ENCODE data around the gene GRID1. TPM values are rescaled to one million over a fixed set of nuclear protein-coding genes. Genes with fewer than 3 reads are reported as not detected.

Gene GRID1
- total RNA-seq, 4 donors from 2014 or later: 0.03 to 2.7 (median 0.49) TPM

- Histone ChIP-seq H3K4me1 (no peaks in the 10 kb centered on the region), H3K27ac (no peak overlapping the region), H3K27me3 (no peaks in the 10 kb centered on the region), H3K4me3 (no peak overlapping the region), H3K9me3 (no peaks in the 10 kb centered on the region), H3K36me3 (no peaks in the 10 kb centered on the region)
- intact Hi-C loops (cut with DNase I): no loop called here
- WGBS, 2 donors: 43 to 83% methylated on average over 1 of the region's 1 CpG
- no peak for DNase-seq
- TF ChIP-seq POLR2A (IDR thresholded peaks at IDR 0.05): no peak
- TF ChIP-seq, protein P1, sequence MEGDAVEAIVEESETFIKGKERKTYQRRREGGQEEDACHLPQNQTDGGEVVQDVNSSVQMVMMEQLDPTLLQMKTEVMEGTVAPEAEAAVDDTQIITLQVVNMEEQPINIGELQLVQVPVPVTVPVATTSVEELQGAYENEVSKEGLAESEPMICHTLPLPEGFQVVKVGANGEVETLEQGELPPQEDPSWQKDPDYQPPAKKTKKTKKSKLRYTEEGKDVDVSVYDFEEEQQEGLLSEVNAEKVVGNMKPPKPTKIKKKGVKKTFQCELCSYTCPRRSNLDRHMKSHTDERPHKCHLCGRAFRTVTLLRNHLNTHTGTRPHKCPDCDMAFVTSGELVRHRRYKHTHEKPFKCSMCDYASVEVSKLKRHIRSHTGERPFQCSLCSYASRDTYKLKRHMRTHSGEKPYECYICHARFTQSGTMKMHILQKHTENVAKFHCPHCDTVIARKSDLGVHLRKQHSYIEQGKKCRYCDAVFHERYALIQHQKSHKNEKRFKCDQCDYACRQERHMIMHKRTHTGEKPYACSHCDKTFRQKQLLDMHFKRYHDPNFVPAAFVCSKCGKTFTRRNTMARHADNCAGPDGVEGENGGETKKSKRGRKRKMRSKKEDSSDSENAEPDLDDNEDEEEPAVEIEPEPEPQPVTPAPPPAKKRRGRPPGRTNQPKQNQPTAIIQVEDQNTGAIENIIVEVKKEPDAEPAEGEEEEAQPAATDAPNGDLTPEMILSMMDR (IDR thresholded peaks at IDR 0.05): no peak
Observed at GRCh38 chr10:86305521-86305920, 61.1 kb downstream of the GRID1 start.

DNA sequence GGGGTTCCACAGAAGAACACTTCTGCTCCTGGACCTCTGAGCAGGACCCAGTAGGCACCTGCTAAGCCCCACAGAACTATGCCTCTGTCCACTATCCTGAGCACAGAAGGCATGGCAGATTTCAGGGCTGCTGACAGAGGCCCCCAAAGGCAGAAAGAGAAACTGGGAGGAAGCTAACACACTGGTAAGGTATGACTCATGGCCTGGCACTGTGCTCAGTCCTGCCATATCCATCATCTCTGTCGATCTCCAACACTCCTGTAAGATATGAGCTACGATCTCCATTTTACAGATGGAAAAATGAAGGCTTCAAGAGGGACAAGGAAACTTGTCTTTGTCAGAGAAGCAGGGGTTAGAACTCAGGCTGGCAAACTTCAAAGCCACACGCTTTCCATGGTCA is 62.2 kb downstream of the GRID1 start:
- TF ChIP-seq, protein P1 (IDR thresholded peaks at IDR 0.05): no peak
- TF ChIP-seq POLR2A (IDR thresholded peaks at IDR 0.05): no peak
- no peak overlapping the region for H3K4me3 ChIP-seq
- H3K4me1 ChIP-seq: no peaks in the 10 kb centered on the region
- H3K9me3 ChIP-seq: no peaks in the 10 kb centered on the region
- intact Hi-C loops (cut with DNase I): no loop called here
- no peak overlapping the region for H3K27ac ChIP-seq
- WGBS, 2 donors: 44 to 50% methylated on average over 3 of the region's 3 CpGs
- H3K36me3 ChIP-seq: no peaks in the 10 kb centered on the region
- no peak for DNase-seq
- H3K27me3 ChIP-seq: no peaks in the 10 kb centered on the region

GRCh38 chr10:86303626-86304025 is 63.0 kb downstream of the GRID1 start:
- DNase-seq: no peak
- no peak for TF ChIP-seq POLR2A (IDR thresholded peaks at IDR 0.05)
- TF ChIP-seq, protein P1 (IDR thresholded peaks at IDR 0.05): no peak
- intact Hi-C loops (cut with DNase I): no loop called here

GRCh38 chr10:86301971-86302370 is 64.6 kb downstream of the GRID1 start:
- no peaks in the 10 kb centered on the region for H3K36me3 ChIP-seq
- TF ChIP-seq POLR2A (IDR thresholded peaks at IDR 0.05): no peak
- TF ChIP-seq, protein P1 (IDR thresholded peaks at IDR 0.05): no peak
- intact Hi-C loops (cut with DNase I): no loop called here
- WGBS, 2 donors: 73 to 97% methylated on average over 2 to 3 of the region's 3 CpGs
- no peak overlapping the region for H3K27ac ChIP-seq
- no peaks in the 10 kb centered on the region for H3K4me1 ChIP-seq
- H3K9me3 ChIP-seq: no peaks in the 10 kb centered on the region
- no peaks in the 10 kb centered on the region for H3K27me3 ChIP-seq
- H3K4me3 ChIP-seq: no peak overlapping the region
- no peak for DNase-seq

More at GRCh38 chr10:86303626-86304025, 63.0 kb downstream of the GRID1 start:
- no peaks in the 10 kb centered on the region for H3K4me1 ChIP-seq
- H3K9me3 ChIP-seq: no peaks in the 10 kb centered on the region
- H3K27me3 ChIP-seq: no peaks in the 10 kb centered on the region
- H3K27ac ChIP-seq: no peak overlapping the region
- no peak overlapping the region for H3K4me3 ChIP-seq
- WGBS, 2 donors: 52 to 58% methylated on average over 6 of the region's 6 CpGs
- no peaks in the 10 kb centered on the region for H3K36me3 ChIP-seq

GRCh38 chr10:86300931-86301830 is 65.4 kb downstream of the GRID1 start:
- Histone ChIP-seq H3K36me3 (no peaks in the 10 kb centered on the region), H3K9me3 (no peaks in the 10 kb centered on the region), H3K4me3 (no peak overlapping the region), H3K4me1 (no peaks in the 10 kb centered on the region), H3K27ac (no peak overlapping the region), H3K27me3 (no peaks in the 10 kb centered on the region)
- TF ChIP-seq, protein P1 (IDR thresholded peaks at IDR 0.05): no peak
- no peak for TF ChIP-seq POLR2A (IDR thresholded peaks at IDR 0.05)
- WGBS, 2 donors: 61 to 71% methylated on average over 3 to 5 of the region's 5 CpGs
- intact Hi-C loops (cut with DNase I): no loop called here
- no peak for DNase-seq

Data from esophagus squamous epithelium (tissue), 5 donors.